HG02870 (cell line): ENCODE data around the gene TFPI2.
"Not testable (repeated sequence)": the region's sequence is repeated elsewhere in the genome, so short reads cannot be mapped to it uniquely, and the experiment has no call there.

Experiments
- ATAC-seq: cut with Tn5 transposase; IDR thresholded peaks from one replicate; pipeline ENCODE4 v1.9.1; 2021; ENCODE audit warnings: mild to moderate bottlenecking, moderate library complexity; ENCODE audit not compliant: unreplicated experiment

The TFPI2 gene

DNA sequence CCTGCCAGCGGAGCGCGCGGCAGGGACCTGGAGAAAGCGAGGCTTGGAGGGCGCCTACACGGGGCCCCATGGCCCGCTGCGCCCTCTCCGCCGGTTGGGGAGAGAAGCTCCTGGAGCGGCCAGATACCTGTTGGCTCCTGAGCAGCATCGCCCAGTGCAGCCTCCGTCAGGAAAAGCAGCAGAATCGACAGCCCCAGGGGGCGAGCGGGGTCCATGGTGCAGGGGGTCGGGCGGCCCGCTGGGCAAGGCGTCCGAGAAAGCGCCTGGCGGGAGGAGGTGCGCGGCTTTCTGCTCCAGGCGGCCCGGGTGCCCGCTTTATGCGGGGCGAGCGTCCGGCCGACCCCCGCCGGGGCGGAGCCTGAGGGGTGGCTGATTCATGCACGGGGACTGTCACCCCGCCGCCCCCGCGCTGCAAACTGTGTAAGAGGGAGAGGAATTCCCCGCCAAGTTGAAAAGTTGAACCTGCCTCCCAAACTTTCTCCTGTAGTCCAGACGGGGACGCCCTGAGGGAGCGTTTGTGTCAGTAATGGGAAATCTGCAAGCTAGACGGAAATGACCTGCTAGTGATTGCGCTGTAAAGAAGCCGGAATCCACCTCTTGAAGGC, at the start of gene TFPI2:
TSS of gene TFPI2 (minus strand) at position 290 of the 605 bp plus-strand sequence. CDS start at position 215, 75 bp downstream.
- peak; percentile 45 for ATAC-seq

DNA sequence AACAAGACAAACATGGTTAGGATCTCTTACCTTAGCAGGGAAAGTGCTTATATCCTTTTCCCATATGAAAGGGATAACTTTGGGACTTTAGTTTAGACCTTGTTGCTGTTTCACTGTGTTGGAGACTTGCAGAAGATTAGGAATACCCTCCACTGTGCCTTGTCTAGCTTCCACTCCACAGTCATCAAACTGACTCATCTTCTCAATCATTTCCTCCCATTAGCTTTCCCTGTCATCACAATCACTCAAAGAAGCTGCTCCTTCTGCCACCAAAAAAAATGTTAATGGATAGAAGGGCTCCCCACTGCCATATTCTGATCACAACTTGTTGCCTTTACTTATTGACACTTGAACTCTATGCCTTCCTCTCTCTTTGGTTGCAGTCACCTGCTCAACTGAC, 47.7 kb upstream of the TFPI2 start:
- ATAC-seq, result no peak

- ATAC-seq, result no peak
These were observed 47.3 kb upstream of the TFPI2 start for GRCh38 chr7:93937818-93938217.

DNA sequence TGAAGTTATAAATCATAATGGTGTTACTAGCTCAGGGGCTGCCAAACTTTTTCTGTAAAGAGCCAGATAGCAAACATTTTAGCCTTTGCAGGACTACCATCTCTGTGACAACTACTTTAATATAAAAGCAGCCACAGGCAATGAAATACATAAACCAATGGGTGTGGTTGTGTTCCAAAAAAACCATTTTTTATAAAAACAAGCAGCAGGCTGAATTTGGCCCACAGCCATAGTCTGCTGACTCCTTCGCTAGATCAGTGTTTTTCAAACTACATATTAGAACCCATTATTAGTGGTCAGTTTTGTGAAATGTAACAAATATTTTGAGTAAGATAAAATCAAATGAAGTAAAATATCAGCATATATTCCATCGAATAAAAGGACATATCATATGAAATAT, 44.5 kb upstream of the TFPI2 start:
- no peak for ATAC-seq

- no peak for ATAC-seq
These were observed 42.6 kb upstream of the TFPI2 start for GRCh38 chr7:93933156-93933555.

GRCh38 chr7:93931655-93932054, 41.1 kb upstream of the TFPI2 start:
- ATAC-seq, result no peak

DNA sequence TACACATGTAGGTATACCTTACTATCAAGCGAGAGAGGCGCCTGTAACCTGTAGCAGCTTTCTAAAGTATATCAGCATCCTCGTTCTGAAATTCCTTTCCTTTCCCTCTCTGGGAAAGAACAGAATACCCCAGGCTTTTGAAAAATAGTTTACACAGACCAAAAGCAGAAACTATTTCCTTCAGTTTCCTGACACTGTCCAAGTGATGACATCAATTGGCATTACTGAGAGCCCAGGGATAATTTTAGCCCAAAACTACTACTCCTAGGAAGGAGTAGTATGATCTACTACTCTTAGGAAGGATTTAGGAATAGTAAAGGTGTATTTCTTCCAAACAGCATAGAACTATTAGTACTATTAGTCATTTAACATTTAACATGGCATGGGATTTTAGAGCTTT, 37.0 kb upstream of the TFPI2 start:
- no peak for ATAC-seq

- ATAC-seq, result no peak
These were observed 36.2 kb upstream of the TFPI2 start for GRCh38 chr7:93926800-93927199.

GRCh38 chr7:93923942-93924341, 33.4 kb upstream of the TFPI2 start:
- ATAC-seq, result no peak

- no peak for ATAC-seq
These were observed 32.7 kb upstream of the TFPI2 start for GRCh38 chr7:93923296-93923695.

DNA sequence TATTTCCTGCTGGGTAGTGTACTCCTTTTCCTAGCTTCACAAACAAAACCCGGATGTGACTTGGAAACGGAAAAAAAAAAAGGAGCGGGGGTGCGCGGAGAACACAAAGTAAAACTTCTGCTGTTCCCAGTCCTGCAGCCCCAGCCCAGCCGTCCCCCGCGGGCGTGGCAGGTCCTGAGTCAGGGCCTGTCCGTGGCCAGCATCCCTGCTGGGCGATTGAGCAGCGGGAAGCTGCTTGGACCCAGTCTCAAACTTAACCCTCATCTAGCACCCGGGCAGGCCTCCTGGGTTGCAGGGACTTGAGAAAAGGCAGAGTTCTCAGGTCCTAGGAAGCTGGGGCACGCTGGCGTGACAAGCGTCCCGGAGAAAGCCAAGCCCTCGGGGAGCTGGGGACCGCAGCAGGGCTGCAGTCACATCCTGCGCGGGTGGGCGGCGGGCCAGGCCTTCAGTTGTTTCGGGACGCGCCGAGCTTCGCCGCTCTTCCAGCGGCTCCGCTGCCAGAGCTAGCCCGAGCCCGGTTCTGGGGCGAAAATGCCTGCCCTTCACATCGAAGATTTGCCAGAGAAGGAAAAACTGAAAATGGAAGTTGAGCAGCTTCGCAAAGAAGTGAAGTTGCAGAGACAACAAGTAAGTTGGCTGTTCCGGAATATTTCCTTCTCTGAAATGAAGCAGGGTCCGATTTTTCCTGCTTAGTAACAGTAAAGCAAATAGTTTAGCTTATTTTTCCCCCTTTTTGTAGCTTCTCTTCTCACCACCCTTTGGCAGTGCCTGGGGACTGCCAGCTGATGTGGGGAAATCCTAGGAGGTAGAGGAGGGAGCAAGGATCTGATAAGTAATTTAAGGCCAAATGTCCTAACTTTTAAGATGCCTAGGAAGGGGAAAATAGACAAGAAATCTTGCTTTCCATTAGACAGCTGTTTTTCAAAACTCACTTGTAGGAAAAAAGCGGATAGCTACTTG, 31.3 kb upstream of the TFPI2 start, which contains the start of gene GNG11:
TSS of gene GNG11 (plus strand) at position 129 of the 960 bp plus-strand sequence. CDS start at position 532, 403 bp downstream.
- peak; percentile 83 for ATAC-seq

DNA sequence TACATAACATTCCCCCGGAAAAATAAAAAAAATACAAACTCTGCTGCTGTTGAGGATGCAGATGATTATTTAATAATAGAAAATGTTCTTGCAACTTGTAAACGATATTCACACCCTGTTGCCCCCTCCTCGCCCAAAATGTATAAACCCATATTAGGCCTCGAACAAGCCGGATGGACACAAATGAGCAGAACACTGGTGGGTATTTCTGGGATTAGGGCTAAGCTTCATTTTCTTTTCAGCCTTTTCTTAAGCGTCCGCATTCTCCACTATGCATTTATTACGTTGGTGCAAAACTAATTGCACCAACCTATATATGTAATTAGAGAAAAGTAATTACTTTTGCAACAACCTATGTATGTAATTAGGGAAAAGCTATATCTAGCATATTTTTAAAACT, 30.6 kb upstream of the TFPI2 start:
- no peak for ATAC-seq

- ATAC-seq, result no peak
These were observed 30.1 kb upstream of the TFPI2 start for GRCh38 chr7:93920496-93921182.

DNA sequence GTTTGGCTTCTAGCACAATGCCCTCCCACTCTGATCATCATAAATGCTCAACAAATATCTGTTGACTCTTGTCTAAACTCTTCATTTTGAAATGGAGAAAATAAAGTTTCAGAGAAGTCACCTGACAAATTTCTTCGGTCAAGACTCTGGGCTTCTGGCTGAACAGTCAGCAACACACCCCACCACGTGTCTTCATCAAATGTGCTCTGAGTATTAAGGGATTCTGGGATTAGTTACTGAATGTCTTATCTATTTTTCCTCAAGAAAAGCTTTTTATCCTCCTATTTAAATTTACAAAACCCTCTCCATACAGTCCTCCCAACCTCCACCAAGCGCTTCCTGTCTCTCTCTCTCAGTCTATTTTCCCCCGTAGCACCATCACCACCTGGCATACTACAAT, 25.8 kb upstream of the TFPI2 start:
- peak; percentile 12 for ATAC-seq

- ATAC-seq, result peak; percentile 50
These were observed 25.3 kb upstream of the TFPI2 start for GRCh38 chr7:93915888-93916287.

GRCh38 chr7:93915206-93915842, 24.8 kb upstream of the TFPI2 start:
- ATAC-seq, result not testable (repeated sequence)

DNA sequence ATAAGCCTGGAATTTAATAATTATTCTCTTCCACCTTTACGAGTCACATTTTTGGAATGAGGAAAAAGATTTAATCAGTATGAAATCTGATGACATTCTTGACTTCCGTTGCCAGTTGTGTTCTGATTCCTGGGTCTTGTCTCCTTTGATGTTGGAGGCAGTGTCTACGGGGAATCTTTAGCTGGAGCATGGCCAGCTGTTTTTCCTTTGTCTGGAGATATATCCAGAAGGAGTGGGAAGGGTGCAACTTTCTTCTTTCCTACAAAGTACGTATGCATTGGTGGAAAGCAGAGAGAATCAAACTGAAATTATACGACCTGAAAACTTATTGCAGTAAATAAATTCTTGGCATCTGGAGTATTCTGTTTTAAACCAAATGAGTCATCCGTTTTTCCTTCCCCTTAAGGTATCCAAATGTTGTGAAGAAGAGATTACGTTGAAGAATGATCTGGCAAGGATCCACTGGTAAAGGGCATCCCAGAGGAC, 24.1 kb upstream of the TFPI2 start:
- no peak for ATAC-seq

GRCh38 chr7:93913197-93913596, 22.6 kb upstream of the TFPI2 start:
- ATAC-seq, result no peak

DNA sequence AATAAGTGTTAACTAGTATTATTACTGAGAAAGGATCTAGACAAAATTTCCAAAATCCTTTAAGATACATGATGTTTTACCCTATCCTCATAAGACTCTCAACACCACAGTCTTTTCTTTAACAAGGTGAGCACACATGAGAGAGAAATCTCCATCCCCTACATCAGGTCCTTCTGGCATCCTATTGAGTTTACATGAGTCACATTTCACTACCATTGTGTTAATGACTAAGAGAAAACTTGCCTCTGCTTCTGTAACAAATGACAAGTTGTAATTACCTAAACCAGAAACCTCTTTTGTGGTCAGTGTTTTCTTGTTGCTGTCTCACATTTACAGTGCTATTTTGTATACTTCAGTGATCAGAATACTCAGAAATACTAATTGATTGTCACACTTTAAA, 21.1 kb upstream of the TFPI2 start:
- peak; percentile 77 for ATAC-seq

DNA sequence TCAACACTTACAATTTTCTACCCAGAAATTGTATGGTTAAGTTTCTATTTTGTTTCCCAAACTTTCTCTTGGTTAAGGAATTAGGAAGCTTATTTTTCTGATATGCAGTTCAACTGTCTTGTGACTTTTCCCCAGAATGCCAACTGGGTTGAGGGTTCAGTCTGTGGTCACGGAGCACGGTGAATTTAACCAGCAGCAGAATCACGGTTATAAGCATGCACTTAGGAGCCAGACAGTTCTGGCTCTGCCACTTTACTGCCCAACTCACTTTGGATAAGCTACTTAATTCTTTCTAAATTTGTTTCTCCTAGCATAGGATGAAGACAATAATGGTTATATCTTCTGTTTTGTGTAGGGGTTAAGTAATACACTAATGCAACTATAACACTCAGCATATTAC, 20.7 kb upstream of the TFPI2 start:
- ATAC-seq, result not testable (repeated sequence)
